Kidney tubule cell (primary cell): ENCODE results near the gene SLC50A1.
"Not testable (repeated sequence)": the region's sequence is repeated elsewhere in the genome, so short reads cannot be mapped to it uniquely, and the experiment has no call there.

Source experiments
- DNase-seq: peaks from one replicate; pipeline ENCODE4 v3.0.0-alpha.2; 2018; ENCODE audit warnings: low spot score

SLC50A1 gene

DNA sequence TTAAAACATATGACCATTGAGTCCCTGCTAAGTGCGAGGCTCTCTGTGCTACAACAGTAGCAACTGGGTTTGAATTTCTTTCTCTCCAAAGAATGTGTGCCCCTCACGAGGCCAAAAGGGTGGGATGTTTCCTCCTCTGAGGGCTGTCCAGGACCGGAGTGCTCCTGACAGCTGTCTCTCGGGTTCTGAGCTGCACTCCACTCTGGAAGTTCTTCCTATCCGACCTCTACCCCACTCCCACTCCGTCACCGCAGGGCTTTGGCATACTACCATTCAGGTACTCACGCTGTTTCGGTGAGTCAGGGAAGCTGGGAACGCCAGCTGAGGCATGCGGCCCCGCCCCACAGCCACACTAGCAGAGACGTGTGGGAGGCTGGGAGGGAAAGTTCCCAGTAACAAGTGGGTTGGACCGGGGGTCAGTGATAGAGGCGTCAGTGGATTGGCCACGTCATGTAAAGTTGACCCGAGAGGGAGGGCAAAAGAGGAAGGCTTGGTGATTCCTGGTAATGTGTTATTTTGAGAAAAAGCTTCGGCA lies 705 bp upstream of the SLC50A1 start:
- peak; percentile 98 for DNase-seq

DNA sequence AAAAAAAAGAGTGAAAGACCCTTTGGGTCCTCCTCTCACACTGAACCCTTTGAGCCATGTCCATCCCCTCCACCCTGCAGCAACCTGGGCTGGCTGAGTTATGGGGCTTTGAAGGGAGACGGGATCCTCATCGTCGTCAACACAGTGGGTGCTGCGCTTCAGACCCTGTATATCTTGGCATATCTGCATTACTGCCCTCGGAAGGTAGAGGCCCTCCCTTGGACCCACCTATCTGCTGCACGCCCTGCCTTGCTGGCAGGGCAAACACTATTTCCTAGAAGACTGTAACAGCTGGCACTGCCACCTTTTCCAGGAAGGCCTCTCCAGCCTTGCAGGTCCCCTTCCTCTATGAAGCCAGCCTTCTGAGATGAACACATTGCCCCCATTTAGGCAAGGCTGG lies 1.1 kb downstream of the SLC50A1 start:
- no peak for DNase-seq

DNA sequence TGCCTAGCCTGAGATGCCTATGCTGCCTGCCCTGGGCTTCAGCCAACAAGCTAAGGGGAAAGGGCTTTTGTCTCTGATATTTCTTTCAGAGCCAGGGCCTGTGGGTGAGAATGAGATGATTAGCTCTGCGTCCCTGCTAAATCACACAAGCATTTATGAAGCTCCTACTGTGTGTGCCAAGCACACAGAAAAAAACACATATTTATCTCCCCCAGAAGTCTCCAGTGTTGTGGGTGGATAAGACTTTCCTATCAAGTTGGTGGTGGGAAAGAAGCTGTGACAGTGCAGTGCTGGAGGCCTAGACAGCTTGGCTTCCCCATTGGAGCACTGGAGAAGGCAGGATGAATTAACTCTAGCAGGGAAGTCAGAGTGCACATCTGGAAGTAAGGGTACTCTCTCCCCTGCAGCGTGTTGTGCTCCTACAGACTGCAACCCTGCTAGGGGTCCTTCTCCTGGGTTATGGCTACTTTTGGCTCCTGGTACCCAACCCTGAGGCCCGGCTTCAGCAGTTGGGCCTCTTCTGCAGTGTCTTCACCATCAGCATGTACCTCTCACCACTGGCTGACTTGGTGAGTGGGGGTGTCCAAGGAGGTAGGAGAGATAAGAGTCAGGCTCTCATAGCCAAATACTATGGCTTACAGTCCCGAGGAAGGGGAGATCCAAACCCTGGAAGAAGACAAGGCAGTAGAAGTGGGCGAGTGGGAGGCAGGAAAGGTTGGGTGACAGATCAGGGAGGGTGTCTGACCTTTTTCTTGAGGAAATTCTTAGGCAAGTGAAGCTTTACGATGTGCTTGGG lies 1.7 kb downstream of the SLC50A1 start:
- DNase-seq: no peak

DNA sequence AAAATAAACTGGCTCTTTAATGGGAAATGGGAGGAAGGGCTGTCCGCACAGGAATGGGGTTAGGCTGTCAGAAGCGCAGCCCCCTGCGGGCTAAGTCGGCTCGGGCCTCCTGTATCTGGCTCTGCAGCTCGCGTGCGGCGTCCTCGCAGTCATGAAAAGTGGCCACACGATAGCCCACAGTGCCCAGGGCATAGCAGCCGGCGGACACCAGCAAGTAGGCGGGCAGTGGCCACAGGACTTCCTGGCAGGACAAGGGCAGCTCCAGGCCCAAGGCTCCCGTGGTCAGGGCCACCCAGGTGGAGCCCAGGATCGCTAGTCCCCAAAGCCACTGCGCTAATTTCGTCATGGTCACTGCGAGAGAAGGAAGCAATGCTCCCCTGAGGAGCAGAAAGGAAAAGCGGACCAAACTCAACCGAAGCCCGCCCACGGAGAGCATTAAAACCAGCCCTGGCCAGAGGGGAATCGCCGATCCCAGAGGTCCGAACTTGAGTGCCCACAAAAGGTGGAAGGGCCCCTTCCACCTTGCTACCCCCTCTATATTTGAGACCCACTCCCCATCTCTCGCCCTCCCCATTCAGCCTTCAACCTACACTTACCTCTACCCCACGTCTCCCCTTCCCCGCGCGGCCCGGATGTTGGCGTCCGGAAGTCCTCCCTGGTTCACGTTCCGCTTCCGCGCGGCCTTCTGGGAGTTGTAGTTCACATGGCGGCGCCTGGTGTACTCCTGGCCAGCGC lies 4.4 kb downstream of the SLC50A1 start, which contains the start of gene DPM3:
DPM3 (minus strand) TSS at position 637 of the 735 bp plus-strand sequence; CDS start at position 346, 291 bp downstream.
- DNase-seq: peak; percentile 79

DNA sequence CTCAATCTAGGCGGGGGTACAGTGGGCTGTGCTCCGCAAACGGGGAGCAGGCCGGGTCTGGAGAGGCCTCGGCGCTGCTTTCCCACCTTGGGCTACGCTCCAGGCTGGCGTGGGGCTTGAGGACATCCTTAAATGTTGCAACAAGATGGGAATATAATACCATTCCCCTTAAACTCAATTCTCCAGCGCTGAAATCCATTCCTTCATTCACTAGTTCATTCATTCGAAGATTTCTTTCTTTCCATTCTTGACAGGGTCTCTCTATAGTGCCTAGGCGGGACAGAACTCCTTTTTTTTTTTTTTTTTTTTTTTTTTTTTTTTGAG lies 4.9 kb downstream of the SLC50A1 start:
- DNase-seq: no peak

DNA sequence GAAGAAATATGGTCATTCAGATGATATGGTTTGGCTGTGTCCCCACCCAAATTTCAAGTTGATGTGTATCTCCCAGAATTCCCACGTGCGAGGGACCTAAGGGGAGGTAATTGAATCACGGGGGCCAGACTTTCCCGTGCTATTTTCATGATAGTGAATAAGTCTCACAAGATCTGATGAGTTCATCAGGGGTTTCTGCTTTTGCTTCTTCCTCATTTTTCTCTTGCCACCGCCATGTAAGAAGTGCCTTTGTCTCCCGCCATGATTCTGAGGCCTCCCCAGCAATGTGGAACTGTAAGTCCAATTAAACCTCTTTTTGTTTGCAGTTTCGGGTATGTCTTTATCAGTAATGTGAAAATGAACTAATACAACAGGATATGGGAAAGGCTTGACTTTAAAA lies 6.1 kb downstream of the SLC50A1 start:
- no peak for DNase-seq

DNA sequence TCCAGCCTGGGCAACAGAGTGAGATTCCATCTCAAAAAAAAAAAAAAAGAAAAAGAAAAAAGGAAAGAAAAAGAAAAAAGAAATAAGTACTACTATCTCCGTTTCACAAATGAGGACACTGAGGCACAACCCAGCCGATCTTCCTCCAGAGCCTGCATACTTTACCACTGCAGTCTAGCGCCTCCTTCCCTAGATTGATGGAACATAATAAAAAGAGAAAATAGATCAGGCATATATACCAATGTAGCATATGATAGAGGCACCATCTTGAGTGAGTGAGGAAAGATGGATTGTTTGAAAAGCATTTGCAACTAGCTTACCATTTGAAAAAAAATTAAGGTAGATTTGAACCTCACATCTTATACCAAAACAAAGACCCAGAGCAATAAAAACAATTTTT lies 9.8 kb downstream of the SLC50A1 start:
- DNase-seq: no peak

DNA sequence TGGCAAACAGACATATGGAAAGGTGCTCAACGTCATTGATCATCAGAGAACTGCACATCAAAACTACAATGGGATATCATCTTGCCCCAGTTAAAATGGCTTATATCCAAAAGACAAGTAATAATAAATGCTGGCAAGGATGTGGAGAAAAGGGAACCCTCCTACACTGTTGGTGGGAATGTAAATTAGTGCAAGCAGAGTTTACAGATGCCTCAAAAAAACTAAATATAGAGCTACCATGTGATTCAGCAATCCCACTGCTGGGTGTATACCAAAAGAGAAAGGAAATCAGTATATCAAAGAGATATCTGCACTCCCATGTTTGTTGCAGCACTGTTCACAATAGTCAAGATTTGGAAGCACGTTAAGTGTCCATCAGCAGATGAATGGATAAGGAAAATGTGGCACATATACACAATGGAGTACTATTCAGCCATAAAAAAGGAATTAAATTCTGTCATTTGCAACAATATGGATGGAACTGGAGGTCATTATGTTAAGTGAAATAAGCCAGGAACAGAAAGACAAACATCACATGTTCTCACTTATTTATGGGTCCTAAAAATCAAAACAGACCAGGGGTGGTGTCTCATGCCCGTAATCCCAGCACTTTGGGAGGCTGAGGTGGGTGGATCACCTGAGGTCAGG lies 20.5 kb downstream of the SLC50A1 start:
- DNase-seq: not testable (repeated sequence)

DNA sequence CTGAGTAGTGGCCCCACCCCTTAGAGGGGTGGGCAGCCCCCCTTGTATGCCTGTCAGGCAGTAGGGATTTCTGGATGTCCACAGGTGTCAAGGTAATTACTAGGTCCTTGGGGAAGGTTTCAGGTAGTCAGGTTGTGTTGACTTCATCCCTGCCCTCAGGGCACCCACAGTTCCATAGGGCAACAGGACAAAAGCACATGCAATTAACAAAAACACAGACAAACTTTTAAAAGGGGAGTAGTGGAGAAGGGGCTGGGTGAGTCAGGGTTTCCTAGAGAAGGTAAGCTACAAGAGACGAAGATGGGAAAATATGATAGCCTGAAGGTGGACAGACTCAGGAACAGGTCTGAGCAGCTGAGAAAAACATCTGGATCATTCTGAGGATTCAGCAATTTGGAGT lies 23.3 kb downstream of the SLC50A1 start:
- no peak for DNase-seq

DNA sequence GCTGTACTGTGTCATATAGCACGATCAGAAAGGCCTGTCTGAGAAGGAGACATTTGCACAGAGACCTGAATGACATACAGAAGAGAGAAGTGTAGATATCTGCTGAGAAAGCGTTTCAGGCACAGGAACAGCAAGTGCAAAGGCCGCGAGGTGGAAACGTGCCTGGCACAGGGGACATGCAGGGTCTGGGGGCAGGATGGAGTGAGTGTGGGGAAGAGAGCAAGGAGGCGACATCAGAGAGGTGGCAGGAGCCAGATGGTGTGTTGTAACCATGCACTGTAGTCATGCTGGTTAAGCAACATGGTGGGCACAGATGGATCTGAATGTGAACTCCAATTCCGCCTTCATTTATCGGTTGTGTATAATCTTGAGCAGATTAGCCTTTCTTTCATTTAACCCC lies 24.5 kb downstream of the SLC50A1 start:
- DNase-seq: no peak

DNA sequence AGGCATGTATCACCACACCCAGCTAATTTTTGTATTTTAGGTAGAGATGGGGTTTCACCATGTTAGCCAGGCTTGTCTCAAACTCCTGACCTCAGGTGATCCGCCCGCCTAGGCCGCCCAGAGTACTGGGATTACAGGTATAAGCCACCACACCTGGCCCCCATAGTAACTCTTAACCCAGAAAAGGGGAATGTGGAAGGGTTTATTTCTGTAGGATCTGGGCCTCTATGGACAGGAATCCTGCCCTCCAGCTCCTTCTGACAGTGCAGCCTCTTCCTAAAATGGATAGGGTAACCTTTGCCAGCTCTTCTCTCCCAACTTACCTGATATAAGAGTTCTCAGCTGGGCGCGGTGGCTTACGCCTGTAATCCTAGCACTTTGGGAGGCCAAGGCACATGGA lies 27.0 kb downstream of the SLC50A1 start:
- DNase-seq: not testable (repeated sequence)

DNA sequence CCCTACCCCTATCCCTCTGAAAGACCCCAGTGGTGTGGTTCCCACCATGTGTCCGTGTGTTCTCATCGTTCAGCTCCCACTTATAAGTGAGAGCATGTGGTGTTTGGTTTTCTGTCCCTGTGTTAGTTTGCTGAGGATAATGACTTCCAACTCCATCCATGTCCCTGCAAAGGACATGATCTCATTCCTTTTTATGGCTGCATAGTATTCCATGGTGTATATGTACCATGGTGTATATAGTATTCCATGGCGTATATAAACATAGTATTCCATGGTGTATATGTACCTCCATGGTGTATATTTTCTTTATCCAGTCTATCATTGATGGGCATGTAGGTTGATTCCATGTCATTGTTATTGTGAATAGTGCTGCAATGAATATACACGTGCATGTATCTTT lies 28.1 kb downstream of the SLC50A1 start:
- not testable (repeated sequence) for DNase-seq

DNA sequence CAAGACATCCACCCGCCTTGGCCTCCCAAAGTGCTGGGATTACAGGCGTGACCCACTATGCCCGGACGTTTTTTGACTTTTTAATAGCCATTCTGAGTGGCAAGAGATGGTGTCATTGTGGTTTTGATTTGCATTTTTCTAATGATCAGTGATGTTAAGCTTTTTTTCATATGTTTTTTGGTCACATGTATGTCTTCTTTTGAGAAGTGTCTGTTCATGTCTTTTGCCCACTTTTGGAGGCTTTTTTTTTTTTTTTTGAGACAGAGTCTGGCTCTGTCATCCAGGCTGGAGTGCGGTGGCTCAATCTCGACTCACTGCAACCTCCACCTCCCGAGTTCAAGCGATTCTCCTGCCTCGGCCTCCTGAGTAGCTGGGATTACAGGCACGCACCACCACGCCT lies 29.0 kb downstream of the SLC50A1 start:
- DNase-seq: not testable (repeated sequence)

DNA sequence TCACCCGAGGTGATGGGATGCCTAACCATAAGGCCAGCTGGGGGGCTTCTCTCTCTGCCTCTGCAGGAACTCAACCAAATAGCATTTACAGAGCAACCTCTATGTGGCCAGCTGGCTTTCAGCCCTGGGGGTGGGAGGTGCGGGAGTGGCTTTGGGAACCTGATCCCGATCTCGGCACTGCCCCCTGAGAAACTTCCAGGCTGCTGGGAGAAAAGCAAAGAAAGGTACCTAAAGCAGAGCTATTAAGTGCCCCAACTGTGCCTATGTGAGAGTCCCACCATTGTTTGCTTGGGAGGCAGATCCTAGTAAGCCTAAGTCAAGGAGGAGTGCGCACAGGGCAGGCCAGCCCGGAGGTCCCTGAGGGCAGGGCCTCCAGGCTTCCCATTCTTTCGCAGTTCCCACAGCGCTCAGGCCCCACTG lies 30.4 kb downstream of the SLC50A1 start:
- no peak for DNase-seq

DNA sequence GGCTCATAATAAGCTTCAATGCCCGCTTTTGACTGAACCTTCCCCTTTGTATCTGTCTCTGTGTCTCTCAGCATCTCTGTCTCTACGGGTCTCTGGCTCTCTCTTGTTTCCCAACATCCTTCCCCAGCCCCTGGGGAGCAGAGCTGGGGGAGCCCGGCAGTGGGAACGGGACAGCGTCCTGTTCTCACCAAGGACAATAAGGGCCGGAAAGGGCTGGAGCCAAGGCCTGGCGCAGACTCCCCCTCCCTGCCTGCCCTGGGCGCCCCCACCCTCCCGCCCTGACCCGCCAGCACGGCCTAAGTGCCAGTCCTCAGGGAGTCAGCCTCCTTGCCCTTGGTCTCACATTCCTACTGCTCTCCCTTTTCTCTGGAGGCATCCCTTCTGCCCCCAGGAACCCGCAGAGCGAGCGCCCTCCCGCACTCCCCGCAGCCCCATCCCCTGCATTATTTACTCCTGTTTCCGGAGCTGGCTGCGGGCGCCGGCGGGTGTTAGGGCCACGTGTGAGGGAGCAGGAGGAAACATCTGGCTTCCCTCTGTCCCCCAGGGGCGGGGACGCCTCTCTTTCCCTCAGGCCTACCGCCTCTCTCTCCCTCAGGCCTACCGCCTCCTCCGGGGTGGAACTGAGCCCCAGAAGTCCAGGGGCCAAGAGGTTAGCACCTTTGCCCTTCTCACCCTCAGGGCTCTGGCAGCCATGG lies 31.0 kb downstream of the SLC50A1 start:
- no peak for DNase-seq

DNA sequence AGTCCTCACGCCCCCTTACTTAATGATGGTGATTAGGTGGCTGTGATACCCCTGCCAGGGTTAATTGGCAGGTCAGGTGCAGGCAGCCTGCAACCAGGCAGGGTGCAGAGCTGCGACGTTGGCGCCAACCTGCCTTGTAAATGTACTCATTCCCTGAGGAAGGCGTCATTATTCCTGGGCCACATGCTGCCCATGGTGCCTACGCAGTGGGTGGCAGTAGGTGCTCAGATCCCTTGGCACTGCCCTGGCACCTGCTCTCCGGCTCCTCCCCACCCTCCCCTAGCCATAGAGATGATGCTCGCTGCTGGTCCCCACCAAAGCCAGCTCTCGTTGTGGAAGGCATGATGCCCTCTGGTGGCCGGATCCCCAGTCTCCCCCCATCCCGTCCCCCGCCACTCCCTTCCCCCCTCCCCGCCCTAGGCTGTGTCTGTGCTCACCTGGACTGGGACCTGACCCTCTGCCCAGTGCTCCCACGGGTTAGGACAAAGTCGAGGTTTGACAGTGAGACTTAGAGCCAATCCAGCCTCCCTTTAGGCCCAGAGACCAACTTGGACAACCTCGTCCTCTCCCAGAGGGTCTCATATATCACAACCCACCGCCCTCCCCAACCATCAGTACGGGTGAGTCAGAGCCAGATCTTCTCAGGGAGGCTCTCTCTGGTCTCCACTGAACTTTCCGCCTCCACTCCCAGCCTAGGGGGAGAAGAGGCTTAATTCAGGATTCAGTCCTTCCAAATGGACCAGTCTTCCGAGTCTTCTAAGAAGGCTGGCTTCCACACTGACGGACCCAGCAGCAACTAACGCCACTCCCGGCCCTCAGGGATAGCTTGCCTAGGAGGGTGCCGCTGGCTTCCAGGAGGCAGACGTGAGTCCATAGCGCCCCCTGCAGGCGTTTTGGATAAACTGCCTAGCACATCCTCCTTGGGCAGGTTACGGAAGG lies 31.8 kb downstream of the SLC50A1 start:
- peak; percentile 88 for DNase-seq

DNA sequence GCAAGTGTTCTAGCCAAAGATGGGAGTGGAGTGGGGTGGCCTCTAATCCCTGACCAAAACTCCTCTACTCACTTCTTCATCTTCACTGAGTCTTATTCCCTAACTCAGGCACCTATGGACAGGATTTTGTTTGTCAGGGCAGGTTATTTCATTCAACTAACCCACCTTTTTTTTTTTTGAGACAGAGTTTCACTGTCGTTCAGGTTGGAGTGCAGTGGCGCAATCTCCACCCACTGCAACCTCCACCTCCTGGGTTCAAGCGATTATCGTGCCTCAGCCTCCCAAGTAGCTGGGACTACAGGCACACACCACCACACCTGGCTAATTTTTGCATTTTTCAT lies 32.4 kb downstream of the SLC50A1 start:
- DNase-seq: not testable (repeated sequence)

DNA sequence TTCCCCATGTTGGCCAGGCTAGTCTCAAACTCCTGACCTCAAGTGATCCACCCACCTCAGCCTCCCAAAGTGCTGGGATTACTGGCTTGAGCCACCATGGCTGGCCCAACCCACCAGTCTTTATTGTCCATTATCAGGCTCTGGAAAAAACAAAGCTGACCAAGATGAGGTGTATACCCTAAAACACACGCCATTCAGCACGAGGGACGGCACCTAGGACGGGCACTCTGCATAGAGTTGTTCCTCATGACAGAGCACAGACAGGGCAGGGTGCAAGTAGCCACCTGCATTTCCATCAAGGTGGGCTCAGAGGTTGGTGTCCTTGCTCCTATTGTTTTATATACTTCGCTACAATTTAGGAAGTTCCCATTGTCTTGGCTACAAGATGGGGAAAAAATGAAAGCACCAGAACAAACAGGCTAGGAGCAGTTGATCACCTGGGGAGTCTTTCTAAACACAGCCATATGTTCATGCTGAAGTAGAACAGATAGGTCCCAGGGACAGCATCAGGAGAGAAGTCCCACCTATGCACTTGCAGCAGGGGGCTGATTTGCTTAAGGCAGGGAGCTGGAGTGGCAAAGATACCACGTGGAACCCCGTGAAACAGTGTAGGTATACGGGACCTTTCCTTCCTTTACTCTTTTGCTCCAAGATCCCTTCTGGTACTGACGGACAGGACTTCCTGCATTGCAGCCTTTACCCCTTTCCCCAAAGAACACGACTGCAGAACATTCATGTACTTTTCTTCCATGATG lies 33.0 kb downstream of the SLC50A1 start:
- DNase-seq: no peak

DNA sequence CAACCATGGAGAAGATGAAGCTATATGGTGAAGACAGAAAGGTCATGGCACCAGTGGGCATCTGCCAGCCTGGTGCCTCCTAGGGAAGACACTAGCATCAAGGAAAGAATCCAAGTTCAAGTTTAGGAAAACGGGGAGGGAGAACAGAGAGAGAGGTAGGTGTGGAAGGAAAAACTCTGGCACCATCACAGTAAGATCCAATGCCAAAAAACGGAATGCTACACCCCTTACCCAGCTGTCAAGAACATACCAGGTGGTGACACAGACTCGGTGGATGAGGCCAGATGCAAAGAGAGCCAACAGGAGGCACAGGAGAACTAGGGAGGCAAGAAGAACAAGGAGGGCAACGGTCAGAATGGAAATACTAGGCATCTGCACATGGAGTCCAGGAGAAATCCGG lies 33.9 kb downstream of the SLC50A1 start:
- DNase-seq: no peak

DNA sequence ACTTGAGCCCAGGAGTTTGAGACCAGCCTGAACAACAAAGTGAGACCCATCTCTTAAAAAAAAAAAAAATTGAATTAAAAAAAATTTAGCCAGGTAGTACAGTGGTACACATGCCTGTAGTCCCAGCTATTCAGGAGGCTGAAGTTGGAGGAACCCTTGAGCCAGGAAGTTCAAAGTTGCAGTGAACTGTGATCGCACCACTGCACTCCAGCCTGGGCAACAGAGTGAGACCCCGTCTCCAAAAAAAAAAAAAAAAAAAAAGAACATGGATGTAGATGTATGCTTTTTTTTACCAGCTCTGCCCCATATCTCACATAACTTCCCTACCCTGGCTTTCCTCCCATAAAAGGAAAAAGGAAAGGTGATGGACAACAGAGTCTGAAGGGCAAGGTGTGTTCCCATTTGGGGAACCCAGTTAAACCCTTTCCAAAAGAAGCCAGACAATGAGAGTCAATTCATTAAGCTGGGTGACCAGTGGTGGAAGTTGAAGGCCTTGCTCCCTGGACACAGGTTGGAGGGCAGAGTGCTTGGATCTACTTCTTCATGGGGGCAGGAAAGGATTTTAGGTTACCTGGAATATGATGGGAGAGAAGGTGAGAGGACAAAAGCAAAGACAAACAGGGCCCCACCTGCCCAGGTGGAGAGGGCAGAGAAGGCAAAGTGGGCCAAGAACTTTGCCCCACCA lies 34.6 kb downstream of the SLC50A1 start:
- no peak for DNase-seq
